GM19193 (cell line): Measurements from ENCODE around the gene COL10A1.
A peak's percentile ranks its signal among the peaks of the same experiment; 100 is the strongest.

Experiments
- POLR2A ChIP-seq: IDR thresholded peaks from 4 replicates; pipeline ENCODE4 v1.6.1; 2011; ENCODE audit not compliant: insufficient read depth, insufficient read length; ENCODE audit errors: extremely low read depth

Gene COL10A1

DNA sequence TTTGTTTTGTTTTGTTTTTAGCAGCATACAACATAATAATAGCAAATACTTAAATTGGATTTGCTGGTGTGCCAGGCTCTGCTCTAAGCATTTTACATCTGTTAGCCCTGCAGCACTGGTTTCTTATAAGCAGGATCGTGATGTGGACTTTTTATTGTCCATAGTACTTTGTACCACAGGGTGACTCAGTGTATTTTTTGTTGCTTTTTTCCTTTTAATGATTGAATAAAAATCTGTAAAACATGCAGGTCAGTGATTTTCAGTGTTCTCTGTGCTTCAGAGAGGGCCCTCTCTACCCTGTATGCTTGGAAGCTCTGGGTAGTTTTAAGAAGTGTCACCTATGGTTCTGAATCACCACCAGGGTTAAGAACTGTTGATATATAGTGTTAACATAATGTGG is 21.3 kb downstream of the COL10A1 start:
- no peak for TF ChIP-seq POLR2A

DNA sequence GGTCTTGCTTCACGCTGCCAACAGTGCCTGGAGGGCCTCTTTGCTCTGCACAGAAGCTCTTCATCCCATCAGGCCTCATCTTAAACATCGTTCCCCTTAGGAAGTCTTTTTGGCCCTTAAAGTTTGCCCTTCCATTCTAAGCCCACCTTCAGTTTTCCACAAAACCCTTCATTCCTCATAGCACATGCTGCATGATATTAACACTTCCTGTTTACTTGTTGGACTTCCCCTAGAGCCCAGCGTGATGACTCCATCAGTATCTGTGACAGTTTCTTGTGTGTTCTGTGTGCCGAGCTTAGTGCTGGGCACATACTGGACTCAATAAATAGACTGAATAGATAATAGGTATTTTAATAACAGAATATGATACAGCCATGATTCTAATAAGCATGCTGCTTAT is 23.1 kb downstream of the COL10A1 start:
- TF ChIP-seq POLR2A, result no peak

DNA sequence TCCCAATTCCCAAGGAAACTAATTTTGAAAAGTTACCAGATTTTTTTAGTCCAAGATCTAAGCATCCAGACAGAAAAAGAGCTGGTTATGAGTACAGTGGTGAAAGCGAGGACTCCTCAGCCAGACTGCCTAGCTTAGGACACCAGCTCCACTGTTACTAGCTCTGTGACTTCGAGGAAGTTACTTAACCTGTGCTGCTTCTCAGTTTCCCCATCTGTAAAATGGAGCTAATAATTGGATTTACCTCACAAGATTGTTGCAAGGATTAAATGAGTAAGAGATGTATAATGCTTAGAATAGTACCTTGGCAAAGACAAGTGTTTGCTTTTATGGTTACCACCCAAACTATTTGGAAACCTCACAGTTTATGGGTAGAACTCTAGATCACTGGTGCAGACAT is 24.1 kb downstream of the COL10A1 start:
- TF ChIP-seq POLR2A, result no peak

DNA sequence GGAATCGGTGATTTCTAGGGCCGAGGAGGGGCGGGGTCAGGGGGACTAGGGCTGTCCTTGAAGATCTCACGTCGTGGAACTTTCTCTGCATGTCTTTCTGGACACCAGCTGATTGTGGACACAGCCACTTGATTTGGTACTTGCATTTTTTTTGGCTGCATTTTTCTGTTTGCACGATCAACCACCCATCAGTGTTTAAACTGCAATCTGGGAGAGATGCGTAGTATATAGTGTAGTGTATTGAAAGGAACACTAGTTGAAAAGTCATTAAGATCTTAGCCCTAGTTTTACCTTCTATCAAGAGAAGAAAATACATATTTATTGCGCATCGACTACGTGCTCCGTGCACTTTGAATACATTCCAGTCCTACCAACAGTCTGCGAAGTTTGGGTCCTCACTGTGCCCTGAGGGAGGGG is 24.6 kb downstream of the COL10A1 start:
- TF ChIP-seq POLR2A, result no peak

DNA sequence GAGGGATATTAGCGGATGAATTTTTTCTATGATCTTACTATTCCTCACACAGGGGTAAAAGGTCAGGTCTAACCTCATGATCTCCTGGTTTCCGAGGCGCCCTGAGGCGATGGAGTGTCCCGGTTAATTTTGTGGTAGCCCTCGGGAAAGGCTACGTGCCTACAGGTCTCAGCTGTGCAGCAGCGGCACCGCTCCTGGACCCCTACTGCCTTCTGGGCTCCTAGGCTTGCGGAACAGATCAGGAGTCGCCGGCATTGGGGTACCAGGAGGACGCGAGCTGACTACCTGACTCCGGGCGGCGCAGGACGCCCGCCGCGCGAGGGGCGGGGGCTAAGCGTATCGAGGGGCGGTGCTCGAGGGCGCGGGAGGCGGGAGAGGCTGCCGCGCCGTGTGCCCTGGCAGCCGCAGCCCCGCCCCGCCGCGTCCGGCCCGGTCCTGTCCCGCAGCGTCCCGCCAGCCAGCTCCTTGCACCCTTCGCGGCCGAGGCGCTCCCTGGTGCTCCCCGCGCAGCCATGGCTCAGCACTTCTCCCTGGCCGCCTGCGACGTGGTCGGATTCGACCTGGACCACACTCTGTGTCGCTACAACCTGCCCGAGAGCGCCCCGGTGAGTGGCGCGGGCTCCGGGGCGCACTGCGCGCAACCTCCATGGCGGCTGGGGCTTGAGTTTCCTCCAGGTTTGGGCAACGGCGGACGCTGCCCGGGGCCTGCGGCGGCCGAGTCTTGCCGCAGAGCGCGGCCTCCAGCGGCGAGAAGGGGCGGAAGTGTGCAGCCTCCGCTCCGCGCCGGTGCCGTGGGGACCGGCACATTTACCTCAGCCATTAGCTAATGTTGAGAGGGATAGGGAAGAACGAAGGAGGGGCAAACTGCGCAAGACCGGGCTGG is 25.3 kb downstream of the COL10A1 start, which contains the start of gene NT5DC1:
Gene NT5DC1 (plus strand): TSS at position 435 of the 883 bp plus-strand sequence. CDS start 78 bp downstream, at position 513.
- TF ChIP-seq POLR2A, result peak; percentile 93

DNA sequence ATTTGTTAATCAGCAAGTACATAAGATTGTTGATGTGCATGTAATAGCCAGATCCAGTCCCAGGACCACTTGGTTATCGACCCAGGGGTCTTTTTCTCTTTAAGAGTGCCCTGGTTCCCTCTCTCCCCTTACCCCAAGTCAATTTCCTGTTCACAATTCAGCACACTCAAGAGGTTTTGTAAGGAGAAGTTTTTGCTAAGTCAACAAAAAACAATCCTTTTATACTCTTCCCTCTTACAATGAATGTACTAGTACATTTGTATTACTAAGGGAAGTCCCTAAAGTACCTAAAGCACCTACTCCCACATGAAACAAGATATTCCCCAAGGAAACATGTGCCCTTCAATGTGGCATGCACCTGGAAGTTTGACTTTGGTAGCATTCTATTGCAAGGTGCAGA is 26.9 kb downstream of the COL10A1 start:
- no peak for TF ChIP-seq POLR2A

DNA sequence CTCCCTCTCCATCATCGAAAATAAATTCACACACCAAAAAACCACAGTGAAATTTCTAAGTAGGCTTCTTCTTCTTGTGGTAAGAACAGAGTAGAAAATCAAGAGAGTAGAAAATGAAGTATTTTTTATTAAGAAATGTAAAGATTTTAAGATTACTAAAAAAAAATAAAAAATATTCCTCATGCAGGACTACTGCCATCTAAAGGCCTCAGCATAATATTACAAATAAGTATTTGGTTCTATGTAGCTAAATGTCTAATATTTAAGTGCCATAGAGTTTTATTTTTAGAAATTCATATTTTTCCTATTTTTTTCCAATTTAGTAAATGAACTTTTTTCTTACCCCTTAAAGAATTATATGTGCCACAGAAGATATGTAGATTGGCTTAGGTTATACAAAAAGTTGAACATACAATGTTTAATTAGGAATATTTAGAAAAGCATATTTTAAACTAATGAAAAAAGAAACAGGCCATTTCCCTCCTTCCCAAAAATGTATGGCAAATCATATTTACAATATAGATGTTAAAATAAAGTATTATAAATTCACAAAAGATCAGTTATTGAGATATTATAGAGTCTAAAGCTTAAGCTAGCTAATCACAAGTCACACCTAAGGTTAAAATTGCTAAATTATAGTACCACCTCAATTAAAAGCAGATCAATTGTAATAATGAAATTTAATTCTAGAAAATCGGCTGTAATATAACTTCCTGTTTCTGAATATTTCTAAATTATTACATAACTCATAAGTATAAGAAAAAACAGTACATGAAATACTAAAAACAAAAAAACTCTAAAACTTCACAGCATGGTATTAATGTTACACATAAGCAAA is 28.7 kb downstream of the COL10A1 start:
- TF ChIP-seq POLR2A, result no peak

DNA sequence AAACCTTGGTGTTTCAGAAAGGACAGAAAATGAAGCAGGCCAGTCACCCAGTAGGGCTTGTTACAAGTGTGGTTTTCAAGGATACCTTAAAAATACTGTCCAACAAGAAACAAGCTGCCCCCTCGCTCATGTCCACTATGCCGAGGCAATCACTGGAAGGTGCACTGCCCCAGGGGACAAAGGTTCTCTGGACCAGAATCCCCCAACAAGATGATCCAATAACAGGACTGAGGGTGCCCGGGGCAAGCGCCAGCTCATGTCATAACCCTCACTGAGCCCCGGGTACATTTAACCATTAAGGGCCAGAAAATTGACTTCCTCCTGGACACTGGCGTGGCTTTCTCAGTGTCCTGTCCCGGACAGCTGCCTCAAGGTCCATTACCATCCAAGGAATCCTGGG is 31.9 kb downstream of the COL10A1 start:
- TF ChIP-seq POLR2A, result no peak

DNA sequence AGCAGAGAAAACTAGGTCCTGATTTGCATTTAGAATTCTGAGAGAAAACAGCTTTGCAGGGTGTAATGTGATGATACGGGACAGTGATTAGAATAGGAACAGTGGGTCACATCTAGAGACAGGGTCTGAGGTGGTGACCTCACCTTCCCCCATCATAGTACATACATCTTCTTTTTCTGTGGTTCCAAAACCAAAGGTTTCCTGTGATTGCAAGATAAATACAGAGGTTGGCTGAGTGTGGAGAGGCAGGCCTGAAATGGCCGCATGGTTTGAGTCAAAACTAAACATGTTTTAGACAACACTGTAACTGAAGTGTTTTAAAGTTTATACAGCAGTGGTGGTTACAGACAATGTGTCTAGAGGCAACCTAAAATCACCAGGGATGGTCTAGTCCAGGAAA is 35.7 kb downstream of the COL10A1 start:
- TF ChIP-seq POLR2A, result no peak

DNA sequence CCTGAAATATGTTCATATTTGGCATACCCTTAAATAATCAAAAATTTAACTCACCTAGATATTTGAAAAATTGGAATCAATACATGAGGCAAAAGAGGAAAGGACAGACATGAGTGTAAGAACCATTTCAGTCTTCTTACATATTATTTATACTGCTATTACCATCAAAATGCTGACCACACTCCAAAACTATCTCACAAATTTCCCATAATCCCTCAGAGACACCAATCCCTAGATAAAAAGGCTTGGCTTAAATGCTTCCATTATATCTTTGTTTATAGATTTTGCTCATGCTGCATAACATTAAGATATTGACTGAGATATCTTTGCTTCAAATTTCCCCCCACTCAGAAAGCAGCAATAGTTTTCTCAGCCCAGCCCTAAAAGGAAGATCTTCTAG is 37.0 kb downstream of the COL10A1 start:
- no peak for TF ChIP-seq POLR2A

DNA sequence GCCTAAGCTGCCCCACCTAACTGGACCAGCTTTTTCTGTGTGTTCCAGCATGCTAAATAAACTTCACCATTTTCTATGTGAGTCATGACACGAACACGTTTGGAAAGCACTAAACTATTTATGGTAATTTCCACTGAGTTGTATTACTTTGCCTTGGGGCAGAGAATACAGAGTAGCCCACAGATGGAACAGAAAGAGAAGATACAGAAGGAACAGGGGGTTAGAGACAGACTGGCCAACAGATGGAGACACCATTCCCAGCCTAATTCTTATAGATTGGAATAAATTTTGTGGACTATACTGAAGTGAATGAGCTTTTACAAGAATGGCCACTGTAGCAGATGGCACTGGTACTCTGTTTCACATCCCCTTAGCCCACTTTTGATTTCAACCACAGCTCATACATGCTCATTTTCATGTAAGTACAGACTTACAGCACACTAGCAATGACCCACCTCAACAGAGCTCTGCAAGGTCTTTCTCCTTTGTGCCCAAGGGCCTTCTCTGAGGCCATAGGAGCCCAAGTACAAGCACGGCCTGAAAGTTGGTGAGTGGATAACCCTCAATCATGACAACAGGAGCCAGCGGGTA is 38.4 kb downstream of the COL10A1 start:
- TF ChIP-seq POLR2A, result peak; percentile 57

DNA sequence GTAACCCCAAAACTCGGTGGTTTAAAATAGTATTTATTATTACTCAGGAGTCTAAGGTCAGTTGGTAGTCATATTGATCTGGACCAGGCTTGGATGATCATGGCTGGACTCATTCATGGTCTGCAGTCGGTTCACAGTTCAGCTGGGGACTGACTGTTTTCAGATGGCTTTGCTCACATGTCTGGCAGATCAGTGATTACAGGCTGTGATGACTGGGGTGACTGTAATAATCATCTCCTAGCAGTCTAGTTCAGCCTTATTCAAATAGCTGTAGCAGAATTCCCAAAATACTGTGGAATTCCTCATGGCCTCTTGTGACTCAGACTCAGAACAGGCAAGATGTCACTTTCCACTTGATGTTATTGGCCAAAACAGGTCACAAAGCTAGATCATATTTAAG is 41.6 kb downstream of the COL10A1 start:
- no peak for TF ChIP-seq POLR2A

DNA sequence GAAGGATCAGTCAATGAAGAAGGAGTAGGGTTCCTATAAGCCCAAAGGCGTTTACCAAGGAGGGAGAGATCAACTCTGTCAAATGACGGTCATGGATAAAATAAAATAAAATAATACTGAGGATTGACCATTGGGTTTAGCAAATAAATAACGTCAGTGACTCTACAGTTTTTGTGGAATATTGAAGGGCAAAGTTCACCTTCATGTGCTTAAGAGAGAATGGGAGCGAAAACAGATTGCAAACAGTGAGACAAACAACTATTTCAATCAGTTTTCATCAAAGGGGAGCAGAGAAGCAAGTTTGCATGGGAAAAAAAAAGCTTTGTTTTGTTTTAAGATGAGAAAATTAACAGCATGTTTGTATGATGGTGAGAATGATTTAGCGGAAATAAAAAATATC is 42.9 kb downstream of the COL10A1 start:
- no peak for TF ChIP-seq POLR2A

DNA sequence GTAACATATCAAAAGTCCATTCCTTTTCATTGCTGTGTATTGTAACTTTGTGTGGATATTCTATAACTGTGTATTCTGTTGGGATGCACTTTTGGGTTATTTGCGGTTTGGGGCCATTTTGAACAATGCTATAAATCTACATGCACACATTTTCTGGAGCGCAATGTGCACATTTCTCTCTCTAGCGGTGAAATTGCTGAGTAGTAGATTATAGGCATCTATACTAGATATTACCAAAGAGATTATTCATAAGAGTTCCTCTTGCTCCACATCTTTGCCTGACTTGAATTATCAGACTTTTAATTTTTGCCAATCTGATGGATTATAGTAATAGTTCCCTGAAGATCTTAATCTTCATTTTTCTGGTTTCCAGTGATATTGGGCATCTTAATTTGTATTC is 47.0 kb downstream of the COL10A1 start:
- no peak for TF ChIP-seq POLR2A

DNA sequence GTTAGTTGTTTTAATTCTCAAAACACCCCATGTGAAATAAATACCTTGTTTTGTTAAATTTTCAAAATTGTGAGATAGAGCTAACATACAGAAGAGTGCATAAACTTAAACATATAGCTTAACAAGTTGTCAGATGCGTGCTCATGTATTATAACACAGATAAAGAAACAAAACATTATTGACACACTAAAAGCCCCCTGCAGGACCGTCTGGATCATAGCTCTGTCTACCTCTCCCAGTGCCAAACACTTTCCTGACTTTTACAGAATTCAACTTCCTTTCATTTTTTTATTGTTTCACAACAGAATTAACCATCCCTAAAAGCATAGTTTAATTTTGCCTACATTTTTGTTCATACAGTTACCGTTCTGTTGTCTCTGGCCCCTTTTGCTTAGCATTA is 47.4 kb downstream of the COL10A1 start:
- TF ChIP-seq POLR2A, result no peak

DNA sequence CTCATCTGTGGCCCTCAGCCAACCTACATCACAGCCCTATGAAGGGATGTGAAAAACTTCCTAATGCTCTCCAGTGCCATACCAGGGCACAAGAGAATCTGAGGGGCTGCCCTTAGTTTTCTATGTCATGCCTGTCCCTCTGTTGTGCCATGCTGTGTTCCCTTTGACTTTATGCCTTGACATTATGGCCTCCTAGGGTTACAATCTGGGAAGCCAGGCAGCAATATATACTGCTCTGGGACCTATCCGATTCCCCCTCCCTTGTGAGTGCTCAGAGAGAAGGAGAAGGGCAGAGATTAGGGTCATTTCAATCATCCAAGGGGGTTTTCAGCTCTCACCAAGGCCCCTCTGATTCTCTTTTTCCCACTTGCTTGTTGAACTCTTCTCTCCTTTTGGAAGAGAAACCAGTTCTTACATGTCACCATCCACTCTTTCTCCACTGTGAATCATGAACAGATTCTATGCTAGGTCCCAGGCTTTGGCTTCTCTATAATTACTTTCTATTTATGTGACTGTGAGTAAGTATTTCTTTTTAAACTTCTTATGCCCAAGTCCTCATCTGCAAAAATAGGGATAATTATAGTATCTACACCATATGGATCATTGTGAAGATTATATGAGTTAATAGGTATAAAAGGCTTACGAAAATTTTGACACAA is 51.1 kb downstream of the COL10A1 start:
- no peak for TF ChIP-seq POLR2A
